ENCODE measurements around the gene IRF2.

IRF2 gene

GRCh38 chr4:184450045-184450444 lies 24.3 kb downstream of the IRF2 start:
- no peak for DNase-seq

GRCh38 chr4:184448821-184449220 lies 25.5 kb downstream of the IRF2 start:
- no peak for DNase-seq

- no peak for DNase-seq
These were observed 26.2 kb downstream of the IRF2 start for GRCh38 chr4:184448141-184448540.

GRCh38 chr4:184447664-184448063 lies 26.7 kb downstream of the IRF2 start:
- no peak for DNase-seq

DNA sequence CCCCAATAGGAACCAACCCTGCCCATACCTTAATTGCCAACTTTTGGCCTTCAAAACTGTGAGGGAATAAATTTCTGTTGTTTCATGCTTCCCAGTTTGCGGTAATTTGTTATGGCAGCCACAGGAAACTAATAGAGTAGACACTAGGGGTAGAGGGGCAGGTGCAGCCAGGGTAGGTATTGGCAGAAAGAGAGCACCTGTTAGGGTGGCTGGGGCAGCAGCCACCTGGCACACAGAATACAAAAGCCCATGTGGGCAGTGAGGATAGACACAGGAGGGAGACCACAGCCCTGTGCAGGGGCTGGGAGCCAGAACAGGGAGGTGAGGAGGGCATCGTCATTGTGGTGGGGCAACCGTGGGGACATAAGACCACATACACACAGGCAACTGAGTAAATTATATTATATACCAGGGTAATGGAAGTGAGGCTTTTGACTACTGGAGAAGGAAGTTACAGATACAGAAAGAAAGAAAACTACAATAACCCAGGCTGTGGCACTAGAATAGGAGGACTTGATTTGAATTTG lies 28.2 kb downstream of the IRF2 start:
- DNase-seq, result no peak

- DNase-seq, result no peak
These were observed 29.4 kb downstream of the IRF2 start for GRCh38 chr4:184444953-184445309.

GRCh38 chr4:184444215-184444952 lies 30.0 kb downstream of the IRF2 start:
- DNase-seq, result no peak

DNA sequence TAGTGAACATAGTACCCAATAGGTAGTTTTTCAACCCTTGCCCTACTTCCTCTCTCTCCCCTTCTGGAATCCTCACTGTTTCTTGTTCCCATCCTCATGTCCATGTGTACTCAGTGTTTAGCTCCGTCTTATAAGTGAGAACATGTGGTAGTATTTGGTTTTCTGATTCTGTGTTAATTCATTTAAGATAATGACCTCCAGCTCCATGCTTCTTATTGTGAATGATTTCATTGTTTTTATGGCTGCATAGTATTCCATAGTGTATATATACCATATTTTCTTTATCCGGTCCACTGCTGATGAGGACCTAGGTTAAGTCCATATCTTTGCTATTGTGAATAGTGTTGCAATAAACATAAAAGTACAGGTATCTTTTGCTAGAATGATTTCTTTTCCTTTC lies 31.0 kb downstream of the IRF2 start:
- no peak for DNase-seq

DNA sequence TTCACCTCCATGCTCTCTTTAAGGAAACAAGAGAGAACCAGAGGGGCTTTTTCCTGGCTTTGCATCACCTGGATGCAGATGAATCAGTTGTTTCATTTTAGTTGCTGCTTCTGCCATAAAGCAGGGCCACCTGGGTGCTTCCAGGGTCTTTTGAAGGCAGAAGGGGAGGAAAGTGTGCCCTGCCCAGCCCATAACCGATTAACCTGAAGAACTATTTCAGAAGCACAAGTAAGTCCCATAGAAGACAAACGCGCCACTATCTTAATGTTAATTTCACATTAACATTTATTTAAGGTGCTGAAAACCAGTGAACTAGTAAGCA lies 32.1 kb downstream of the IRF2 start:
- DNase-seq, result no peak

- DNase-seq, result no peak
These were observed 32.7 kb downstream of the IRF2 start for GRCh38 chr4:184441461-184442313.

GRCh38 chr4:184440595-184441358 lies 33.6 kb downstream of the IRF2 start:
- DNase-seq, result no peak

DNA sequence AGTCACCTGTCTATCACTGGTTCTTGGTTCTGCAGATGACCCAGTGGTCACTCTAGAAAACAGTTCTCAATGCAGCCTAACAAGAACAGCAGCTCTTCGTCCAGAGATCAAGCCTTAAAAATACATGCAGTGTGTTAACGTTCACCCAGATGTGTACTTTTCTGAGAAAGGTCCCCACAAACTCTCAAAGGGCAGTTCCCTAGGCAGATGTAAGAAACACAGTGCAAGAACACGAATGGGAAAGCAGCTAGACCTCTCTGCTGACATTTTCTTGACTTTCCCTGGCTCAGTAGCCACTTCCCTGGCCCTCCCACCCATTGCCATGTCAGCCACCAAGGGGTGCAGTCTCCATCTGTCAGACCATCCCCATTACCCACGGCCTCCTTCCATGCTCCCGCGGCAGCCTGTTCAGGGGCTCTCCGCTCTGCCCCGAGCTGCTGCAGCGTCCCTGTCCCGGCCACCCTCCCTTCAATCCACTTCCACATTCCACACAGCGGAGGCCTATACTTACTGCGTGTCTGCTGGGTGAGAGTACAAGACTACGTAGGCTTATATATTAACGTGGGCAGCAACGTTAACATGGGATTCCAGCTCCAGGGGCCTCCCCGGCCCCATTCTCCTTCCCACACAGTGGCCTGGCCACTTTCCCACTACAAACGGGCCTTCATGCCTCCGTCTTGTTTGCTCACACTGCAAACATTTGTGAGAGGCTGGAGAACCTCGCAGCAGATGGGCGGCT lies 34.3 kb downstream of the IRF2 start:
- no peak for DNase-seq

GRCh38 chr4:184439386-184439785 lies 35.0 kb downstream of the IRF2 start:
- DNase-seq, result no peak

DNA sequence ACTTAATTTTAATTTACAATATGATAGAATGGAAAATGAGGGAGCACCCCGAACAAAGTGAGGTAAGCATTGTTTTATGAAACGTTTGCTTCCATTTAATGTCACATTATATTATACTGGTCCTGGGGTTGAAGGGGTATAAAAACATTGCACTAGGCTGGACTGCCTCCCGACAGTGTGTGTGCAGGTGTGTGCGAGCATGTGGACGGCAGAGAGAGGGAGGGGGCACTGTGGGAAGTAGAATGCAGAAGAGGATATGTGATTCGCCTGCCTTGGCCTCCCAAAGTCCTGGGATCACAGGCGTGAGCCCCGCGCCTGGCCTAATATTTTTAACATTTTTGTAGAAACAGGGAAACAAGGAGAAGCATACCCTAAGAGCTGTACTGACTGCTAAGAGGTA lies 36.0 kb downstream of the IRF2 start:
- no peak for DNase-seq

GRCh38 chr4:184437565-184438265 lies 36.6 kb downstream of the IRF2 start:
- no peak for DNase-seq

DNA sequence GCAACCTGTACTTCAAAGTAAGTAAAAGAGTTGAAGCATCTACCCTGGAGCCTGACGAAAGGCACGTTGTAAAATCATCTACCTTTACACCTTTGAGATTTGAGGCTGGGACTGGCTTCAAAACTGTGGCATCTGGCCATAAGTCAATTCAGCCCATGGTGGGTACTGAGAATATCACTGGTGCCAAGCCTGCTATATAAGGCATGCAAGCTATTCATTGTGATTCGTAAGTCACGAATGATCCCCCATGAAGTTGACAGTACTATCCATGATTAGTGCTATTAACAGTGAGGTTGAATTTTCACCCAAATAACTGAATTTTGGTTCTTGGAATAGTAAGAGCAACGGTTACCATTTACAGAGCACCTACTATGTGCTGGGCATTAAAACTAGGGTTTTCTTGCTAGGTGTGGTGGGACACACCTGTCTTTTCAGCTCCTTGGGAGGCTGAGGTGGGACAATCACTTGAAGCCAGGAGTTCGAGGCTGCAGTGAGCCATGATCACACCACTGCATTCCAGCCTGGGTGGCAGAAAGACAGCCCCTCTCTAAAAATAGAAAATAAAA lies 39.8 kb downstream of the IRF2 start:
- DNase-seq, result no peak

DNA sequence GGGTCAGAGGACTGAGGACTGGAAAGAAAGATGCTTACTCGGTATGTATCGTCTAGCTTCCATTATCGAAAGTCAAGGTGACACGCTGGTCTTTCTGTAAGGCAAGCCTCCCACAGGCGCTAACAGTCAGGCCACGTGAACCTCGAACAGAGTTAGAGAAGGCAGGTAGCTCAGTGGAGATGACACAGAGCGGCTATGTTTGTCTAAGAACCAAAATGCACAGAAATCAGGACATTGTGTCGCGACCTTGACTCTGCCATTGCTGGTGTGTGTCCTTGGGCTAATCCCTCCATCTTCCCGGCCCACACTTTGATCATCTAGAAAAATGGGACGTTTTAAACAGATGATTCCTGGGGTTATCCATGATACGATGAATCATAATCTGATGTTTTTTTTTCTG lies 40.3 kb downstream of the IRF2 start:
- no peak for DNase-seq

DNA sequence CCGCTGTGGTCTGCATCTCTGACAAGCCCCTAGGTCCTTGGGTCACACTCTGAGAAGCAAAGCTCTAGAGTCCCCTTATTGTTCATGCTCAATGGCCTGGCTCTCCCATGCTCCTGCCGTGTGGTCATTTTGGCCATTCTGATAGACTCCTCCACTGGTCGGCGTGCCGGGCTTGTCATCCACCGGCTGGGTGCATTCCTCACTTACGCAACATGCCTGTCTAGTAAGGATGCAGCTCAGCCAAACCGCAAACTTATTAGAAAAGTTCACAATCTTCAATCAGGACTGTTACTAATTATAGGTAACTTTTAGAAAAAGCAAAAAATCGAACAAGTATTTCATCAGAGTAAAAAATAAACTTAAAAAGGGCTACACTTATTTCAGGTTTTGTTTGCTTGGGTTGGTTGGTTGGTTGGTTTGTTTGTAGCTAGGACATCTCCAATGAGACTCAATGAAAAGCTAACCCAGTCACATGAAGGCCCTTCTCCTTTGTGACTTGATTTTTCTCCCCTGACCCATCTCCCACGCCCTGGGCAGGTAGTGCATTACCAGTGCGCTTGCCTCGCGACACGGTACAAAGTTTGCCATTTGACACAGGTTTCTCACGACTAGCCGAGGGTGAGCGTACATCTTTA lies 41.0 kb downstream of the IRF2 start:
- no peak for DNase-seq

- DNase-seq, result no peak
These were observed 42.0 kb downstream of the IRF2 start for GRCh38 chr4:184432127-184432922.

GRCh38 chr4:184430163-184430562 lies 44.2 kb downstream of the IRF2 start:
- DNase-seq, result no peak

DNA sequence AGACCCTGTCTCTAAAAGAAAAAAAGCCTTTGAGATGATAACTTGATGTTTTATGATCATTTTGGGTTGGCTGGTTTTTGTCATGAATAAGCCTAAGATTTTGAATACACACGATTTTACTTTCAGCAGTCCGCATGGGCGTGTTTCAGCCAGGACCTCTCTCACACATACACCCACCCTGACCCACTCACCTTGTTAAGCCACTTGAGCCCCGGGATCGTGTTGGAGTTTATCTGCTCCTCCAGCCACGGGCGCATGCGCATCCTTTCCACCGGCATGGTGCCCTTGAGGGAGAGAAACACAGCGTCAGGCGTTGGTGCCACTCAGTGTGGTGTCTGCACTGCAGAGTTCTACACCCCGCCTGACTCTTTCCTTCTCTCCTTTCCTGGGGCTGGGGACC lies 45.6 kb downstream of the IRF2 start:
- DNase-seq, result no peak
